HG02763 (cell line): ENCODE measurements around the gene FHIP2A.
"Not testable (repeated sequence)": the region's sequence is repeated elsewhere in the genome, so short reads cannot be mapped to it uniquely, and the experiment has no call there.

Experiments
- ATAC-seq: cut with Tn5 transposase; IDR thresholded peaks from one replicate; pipeline ENCODE4 v1.9.1; 2021; ENCODE audit warnings: mild to moderate bottlenecking, moderate library complexity; ENCODE audit not compliant: unreplicated experiment

Gene FHIP2A

DNA sequence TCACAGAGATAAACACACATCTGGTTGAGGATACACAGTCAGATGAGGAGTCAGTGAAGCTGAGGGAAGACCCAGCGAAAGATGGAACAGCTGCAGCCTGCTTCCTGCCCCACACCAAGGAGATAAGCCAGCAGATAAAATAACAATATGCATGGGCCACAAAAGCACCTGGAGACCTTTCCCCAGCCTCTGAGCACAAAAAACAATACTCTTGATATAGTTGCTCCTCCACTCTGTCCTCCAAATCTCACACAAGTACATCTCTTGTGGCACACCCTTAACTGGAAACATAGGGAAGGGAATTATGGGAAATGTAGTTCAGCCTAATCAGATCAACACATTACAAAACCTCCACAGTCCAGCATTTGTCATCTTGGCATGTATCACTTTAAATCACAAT, 9.7 kb upstream of the FHIP2A start:
- no peak for ATAC-seq

- no peak for ATAC-seq
Measured at GRCh38 chr10:114815791-114816190, 5.8 kb upstream of the FHIP2A start.

DNA sequence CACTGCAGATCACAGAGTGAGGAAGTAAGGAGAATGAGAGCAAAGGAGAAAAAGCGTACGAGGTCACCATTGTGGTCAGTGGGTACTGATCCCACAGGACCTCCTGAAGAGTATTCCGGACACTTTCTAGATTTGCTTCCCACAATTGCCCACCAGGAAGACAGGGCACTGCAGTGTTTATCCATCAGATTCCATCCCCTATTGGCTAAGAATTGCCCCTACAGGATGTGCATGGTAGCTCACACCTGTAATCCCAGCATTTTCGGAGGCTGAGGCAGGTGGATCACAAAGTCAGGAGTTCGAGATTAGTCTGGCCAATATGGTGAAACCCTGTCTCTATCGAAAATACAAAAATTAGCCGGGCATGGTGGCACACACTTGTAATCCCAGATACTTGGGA, 5.3 kb upstream of the FHIP2A start:
- ATAC-seq, result no peak

DNA sequence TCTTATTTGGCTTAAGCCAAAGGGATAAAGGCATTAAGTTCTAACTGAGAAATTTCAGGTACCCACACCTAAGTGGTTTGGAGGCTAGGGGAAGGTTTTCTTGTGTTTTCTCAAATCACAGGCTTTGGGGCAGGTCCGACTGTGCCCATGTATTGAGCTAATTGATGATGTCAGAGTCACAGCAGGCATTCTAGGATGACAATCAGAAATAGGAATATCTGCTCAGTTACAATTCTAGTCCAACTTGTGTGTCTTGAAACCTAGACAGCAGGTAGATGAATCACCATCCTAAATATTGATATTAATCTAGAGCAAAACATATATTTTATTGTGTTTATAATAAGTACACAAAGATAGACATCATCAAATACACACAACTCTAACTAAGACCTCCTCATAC, 2.3 kb upstream of the FHIP2A start:
- ATAC-seq, result no peak

GRCh38 chr10:114821915-114822443, 399 bp downstream of the FHIP2A start:
- ATAC-seq, result peak; percentile 37

- ATAC-seq, result peak; percentile 25
Measured at GRCh38 chr10:114822444-114823076, 980 bp downstream of the FHIP2A start.

- no peak for ATAC-seq
Measured at GRCh38 chr10:114823077-114823463, 1.5 kb downstream of the FHIP2A start.

DNA sequence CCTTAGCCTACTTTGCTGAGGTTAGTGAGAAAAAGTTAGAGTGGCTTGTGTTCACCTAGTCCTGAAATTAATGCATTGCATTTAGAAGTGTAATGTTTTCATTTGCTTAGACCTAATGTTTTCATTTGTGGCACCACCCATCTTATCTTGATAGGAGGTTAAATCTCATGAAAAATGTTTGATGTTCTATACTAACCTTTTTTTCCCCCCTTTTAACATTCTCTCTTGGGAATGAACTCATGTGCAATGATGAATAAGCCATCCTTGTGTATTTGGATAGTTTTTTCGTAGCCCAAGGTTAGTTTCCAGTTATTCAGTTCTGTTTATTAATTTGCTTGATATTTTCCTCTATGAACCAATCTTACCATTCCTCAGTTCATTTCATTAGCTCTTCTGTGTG, 2.8 kb downstream of the FHIP2A start:
- ATAC-seq, result no peak

- ATAC-seq, result peak; percentile 36
Measured at GRCh38 chr10:114825513-114826253, 4.1 kb downstream of the FHIP2A start.

DNA sequence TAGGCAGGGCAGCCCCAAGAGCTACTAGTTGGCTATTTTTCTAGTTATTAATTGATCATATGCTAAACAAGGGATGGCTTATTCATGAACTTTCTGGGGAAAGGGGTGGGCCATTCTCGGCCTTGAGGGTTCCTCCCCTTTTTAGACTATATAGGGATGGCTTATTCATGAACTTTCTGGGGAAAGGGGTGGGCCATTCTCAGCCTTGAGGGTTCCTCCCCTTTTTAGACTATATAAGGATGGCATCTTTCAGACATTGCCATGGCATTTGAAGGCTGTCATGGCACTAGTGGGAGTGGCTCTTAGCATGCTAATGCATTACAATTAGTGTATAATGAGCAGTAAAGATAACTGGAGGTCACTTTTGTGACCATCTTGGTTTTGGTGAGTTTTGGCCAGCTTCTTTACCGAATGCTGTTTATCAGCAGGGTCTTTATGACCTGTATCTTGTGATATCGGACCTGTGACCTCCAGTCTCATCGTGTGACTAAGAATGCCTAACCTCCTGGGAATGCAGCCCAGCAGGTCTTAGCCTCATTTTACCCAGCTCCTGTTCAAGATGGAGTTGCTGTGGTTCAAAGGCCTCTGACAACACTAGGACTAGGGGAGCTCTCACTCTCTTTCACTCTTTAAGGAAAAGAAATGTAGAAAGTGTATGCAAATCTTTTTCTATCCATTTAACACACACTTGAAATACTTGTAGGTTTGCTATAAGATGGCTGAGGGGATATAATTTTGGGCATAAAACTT, 7.8 kb downstream of the FHIP2A start:
- no peak for ATAC-seq

DNA sequence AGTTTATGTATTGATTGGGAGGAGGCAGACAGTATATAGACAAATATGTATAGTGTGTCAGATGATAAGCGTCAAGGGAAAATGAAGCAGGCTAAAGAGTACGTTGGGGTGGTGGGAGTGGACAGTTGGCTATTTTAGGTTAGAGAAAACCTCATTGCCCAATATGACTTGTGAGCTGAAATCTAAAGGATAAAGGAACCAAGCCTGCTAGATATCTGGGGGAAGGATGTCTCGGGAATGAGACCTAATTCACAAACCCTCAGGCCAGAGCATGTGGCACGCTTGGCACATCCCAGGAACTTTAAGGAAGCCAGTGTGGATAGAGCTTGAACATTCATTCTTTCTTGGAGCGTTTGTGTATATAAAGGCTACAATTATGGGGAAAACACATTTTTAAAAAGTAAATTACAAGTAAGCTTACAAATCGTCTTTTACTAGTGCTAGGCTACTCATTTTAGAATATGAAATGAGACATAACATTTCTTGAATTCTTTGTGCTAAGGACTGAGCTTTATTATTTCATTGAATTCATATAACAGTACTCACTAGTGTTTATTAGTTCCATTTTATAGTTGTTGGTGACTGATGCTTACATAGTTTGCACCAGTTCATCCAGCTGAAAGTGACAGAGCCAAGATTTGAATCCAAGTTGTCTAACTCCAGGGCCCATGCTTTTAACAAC, 9.7 kb downstream of the FHIP2A start:
- no peak for ATAC-seq

- no peak for ATAC-seq
Measured at GRCh38 chr10:114837690-114838089, 16.1 kb downstream of the FHIP2A start.

DNA sequence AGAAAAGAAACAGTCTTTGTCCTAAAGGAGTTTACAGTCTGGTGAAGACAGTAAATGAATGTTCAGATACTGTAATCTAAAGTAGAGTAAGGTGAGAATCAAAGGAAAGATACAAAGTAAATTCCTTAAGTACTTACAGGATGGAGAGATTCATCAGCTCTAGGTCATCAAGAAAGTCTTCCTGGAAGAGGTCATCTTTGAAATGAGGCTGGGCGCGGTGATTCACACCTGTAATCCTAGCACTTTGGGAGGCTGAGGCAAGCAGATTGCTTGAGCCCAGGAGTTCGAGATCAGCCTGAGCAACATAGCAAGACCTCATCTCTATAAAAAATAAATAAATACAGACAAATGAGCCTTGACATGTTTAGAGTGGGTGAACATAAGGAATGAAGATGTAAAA, 18.3 kb downstream of the FHIP2A start:
- ATAC-seq, result no peak

DNA sequence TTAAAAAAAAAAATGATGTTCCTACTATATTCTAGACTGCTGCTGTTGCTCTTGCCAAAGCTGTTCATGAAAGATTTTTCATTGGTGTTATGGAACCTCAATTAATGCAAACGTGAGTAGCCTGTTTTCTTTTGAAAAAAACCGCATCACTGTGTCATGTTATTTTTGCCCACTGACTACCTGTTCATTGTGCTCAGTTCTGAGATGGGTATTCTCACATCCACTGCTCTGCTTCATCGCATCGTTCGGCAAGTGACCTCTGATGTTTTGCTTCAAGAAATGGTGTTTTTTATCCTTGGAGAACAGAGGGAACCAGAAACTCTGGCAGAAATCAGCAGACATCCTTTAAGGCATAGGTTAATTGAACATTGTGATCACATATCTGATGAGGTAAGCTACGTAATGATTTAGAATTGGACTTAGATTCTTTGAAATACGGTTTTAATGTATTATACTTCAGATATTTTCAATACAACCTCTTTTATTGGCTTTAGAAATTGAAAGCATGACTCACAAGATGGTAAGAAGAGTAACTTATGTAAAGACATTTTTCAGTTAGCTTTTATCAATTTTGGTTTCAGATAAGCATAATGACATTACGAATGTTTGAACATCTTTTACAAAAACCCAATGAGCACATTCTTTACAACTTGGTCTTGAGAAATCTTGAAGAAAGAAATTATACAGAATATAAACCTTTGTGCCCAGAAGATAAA, 24.6 kb downstream of the FHIP2A start:
- no peak for ATAC-seq

DNA sequence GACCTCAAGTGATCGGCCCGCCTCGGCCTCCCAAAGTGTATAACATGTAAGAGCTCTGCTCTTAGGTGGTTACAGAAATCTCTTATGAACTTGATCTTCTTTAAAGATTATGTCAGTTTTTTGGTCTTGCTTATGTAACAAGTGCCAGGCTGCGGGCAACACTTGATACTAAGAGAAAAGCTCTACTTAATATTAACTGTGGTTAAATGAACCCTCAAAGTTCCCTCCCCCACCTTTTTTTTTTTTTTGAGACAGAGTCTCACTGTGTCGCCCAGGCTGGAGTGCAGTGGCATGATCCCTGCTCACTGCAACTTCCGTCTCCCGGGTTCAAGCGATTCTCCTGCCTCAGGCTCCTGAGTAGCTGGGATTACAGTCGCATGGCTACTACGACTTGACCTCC, 25.9 kb downstream of the FHIP2A start:
- ATAC-seq, result not testable (repeated sequence)

GRCh38 chr10:114849674-114850073, 28.1 kb downstream of the FHIP2A start:
- ATAC-seq, result no peak

- no peak for ATAC-seq
Measured at GRCh38 chr10:114850126-114850525, 28.5 kb downstream of the FHIP2A start.

GRCh38 chr10:114851336-114851735, 29.8 kb downstream of the FHIP2A start:
- no peak for ATAC-seq

- ATAC-seq, result no peak
Measured at GRCh38 chr10:114852197-114852596, 30.6 kb downstream of the FHIP2A start.

- ATAC-seq, result no peak
Measured at GRCh38 chr10:114854906-114855305, 33.3 kb downstream of the FHIP2A start.
